Measurements from ENCODE around the gene TUBA3E.
"Not testable (repeated sequence)": the region's sequence is repeated elsewhere in the genome, so short reads cannot be mapped to it uniquely, and the experiment has no call there.

Gene TUBA3E

GRCh38 chr2:130191319-130191718 is 6.9 kb downstream of the TUBA3E start:
- not testable (repeated sequence) for DNase-seq (ENCODE audit: low read depth in 2 of 2)

GRCh38 chr2:130190237-130190636 is 8.0 kb downstream of the TUBA3E start:
- no peak for DNase-seq (ENCODE audit: low read depth in 2 of 2)

GRCh38 chr2:130188958-130189357 is 9.3 kb downstream of the TUBA3E start:
- DNase-seq (ENCODE audit: low read depth in 2 of 2) = not testable (repeated sequence)

- not testable (repeated sequence) for DNase-seq (ENCODE audit: low read depth in 2 of 2)
These were observed 10.1 kb downstream of the TUBA3E start for GRCh38 chr2:130187859-130188792.

- DNase-seq (ENCODE audit: low read depth in 2 of 2) = no peak
These were observed 11.0 kb downstream of the TUBA3E start for GRCh38 chr2:130187268-130187667.

- DNase-seq (ENCODE audit: low read depth in 2 of 2) = no peak
These were observed 11.8 kb downstream of the TUBA3E start for GRCh38 chr2:130186391-130186790.

- DNase-seq (ENCODE audit: low read depth in 2 of 2) = no peak
These were observed 12.3 kb downstream of the TUBA3E start for GRCh38 chr2:130185896-130186295.

GRCh38 chr2:130185436-130185835 is 12.8 kb downstream of the TUBA3E start:
- no peak for DNase-seq (ENCODE audit: low read depth in 2 of 2)

GRCh38 chr2:130183512-130184373 is 14.5 kb downstream of the TUBA3E start:
- no peak for DNase-seq (ENCODE audit: low read depth in 2 of 2)

- DNase-seq (ENCODE audit: low read depth in 2 of 2) = not testable (repeated sequence)
These were observed 15.3 kb downstream of the TUBA3E start for GRCh38 chr2:130182826-130183511.

- DNase-seq (ENCODE audit: low read depth in 2 of 2) = peak; percentile 70 to 76
These were observed 16.2 kb downstream of the TUBA3E start, which contains the start of gene MZT2B for GRCh38 chr2:130181880-130182682. MZT2B (plus strand) TSS chr2:130182262; CDS start chr2:130182283, 21 bp downstream.

- peak; percentile 95 for DNase-seq (ENCODE audit: low read depth in 2 of 2)
These were observed 16.8 kb downstream of the TUBA3E start, which contains the start of gene SMPD4 for GRCh38 chr2:130181325-130181879. SMPD4 (minus strand) TSS chr2:130181602; CDS start chr2:130176592, 5,010 bp downstream.

GRCh38 chr2:130180404-130181324 is 17.6 kb downstream of the TUBA3E start:
- DNase-seq (ENCODE audit: low read depth in 2 of 2) = not testable (repeated sequence)

- not testable (repeated sequence) for DNase-seq (ENCODE audit: low read depth in 2 of 2)
These were observed 23.4 kb downstream of the TUBA3E start for GRCh38 chr2:130174866-130175265.

GRCh38 chr2:130169896-130170295 is 28.3 kb downstream of the TUBA3E start:
- no peak for DNase-seq (ENCODE audit: low read depth in 2 of 2)

GRCh38 chr2:130169163-130169562 is 29.1 kb downstream of the TUBA3E start:
- DNase-seq (ENCODE audit: low read depth in 2 of 2) = not testable (repeated sequence)

GRCh38 chr2:130166611-130167010 is 31.6 kb downstream of the TUBA3E start:
- DNase-seq (ENCODE audit: low read depth in 2 of 2) = not testable (repeated sequence)

GRCh38 chr2:130165293-130166016 is 32.8 kb downstream of the TUBA3E start:
- DNase-seq (ENCODE audit: low read depth in 2 of 2) = no peak

- no peak for DNase-seq (ENCODE audit: low read depth in 2 of 2)
These were observed 35.3 kb downstream of the TUBA3E start for GRCh38 chr2:130162968-130163367.

Measured in stimulated activated CD8-positive, alpha-beta memory T cell treated with anti-CD3 and anti-CD28 coated beads, Interleukin-7, amount 100 ng/mL, for 1 hour (primary cell).